GM20431 (cell line): ENCODE data around the gene ZNF575.

Experiments
- in situ Hi-C: fragments of 300-500 bp; cut with MseI, MboI; formaldehyde crosslinking; loops from one replicate; pipeline ENCODE4 v1.15.0; 2020; ENCODE audit warnings: low sequenced_read_pairs; ENCODE audit not compliant: unreplicated experiment

The ZNF575 gene, protein sequence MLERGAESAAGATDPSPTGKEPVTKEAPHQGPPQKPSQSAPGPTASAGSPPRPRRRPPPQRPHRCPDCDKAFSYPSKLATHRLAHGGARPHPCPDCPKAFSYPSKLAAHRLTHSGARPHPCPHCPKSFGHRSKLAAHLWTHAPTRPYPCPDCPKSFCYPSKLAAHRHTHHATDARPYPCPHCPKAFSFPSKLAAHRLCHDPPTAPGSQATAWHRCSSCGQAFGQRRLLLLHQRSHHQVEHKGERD

DNA sequence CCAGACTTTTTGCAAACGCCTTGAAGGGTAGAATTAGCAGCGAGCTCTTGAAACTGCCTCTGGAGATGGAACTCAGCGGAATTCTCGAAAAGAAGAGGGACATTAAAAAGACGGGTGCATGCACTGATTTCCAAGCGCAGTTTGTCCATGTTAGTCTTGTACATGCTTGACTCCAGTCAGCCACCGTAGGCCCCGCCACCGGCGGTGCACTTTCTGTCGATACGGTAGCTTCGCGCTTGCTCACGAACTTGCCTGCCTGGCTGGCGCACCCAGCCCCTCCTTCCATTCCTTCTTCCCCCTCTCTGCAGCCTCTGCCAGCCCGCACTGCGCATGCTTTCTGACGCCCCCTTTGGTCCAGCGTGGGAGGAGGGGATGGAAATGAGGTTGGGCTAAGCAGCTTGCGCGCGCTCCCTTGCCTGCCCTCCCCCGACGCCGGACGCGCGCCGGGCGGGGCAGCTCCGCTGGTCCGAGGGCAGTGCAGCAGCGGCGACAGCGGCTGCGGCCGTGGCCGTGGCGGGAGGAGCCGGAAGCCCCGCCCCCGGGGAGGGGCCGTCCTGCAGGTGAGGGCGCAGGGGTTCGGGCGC lies at the start of gene ZNF575:
ZNF575 (plus strand) TSS at position 227 of the 584 bp plus-strand sequence. CDS start 1,235 bp downstream, outside the sequence.
- in situ Hi-C loops: no loop called here

- in situ Hi-C loops: no loop called here
Measured at GRCh38 chr19:43483281-43483680, 49.7 kb upstream of the ZNF575 start.

GRCh38 chr19:43485951-43486350 lies 47.0 kb upstream of the ZNF575 start:
- in situ Hi-C loops: no loop called here

DNA sequence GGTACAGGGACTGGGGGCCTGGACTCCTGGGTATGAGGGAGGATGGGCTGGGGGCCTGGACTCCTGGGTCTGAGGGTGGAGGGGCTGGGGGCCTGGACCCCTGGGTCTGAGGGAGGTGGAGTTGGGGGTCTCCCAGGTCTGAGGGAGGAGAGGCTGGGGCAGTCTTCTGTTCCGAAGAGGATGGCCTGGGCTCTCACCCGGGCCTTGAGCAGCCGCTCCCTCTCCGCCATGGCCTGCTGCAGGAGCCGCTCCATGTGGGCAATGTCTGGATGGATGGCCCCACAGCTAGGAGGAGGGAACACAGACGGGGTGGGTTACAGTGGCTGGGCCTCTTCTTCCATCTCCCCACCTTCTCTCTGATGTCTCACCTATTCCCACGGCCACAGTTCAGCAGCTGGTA lies 46.6 kb upstream of the ZNF575 start:
- in situ Hi-C loops: no loop called here

DNA sequence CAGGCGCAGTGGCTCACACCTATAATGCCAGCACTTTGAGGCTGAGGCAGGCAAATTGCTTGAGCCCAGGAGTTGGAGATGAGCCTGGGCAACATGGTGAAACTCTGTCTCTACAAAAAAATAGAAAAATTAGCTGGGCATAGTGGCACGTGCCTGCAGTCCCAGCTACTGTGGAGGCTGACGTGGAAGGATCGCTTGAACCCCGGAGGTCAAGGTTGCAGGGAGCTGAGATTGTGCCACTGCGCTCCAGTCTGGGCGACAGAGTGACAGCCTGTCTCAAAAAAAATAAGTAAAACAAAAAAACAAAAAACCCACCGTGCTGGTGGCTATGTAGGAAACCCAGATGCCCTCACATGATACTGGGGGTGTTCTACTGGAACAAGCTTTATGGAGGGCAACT lies 44.8 kb upstream of the ZNF575 start:
- in situ Hi-C loops: no loop called here

DNA sequence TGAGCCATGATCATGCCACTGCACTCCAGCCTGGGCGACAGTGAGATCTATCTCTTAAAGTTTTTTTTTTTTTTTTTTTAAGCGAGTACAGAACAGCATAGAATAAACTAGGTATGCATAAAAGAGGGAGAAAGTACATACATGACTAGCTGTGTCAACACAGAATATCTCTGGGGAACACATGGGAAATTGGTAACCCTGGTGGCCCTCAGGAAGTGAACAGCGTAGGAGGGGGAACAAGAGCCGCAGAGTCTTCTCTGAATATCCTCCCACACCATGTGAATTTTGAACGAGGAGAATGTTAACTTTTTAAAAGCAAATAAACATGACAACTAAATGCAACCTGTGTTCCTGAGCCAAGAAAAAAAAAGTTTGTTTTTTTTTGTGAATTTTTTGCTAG lies 43.7 kb upstream of the ZNF575 start:
- in situ Hi-C loops: no loop called here

GRCh38 chr19:43489979-43490599 lies 42.9 kb upstream of the ZNF575 start:
- in situ Hi-C loops: no loop called here

GRCh38 chr19:43490759-43491158 lies 42.2 kb upstream of the ZNF575 start:
- in situ Hi-C loops: no loop called here

GRCh38 chr19:43495082-43495481 lies 37.9 kb upstream of the ZNF575 start:
- in situ Hi-C loops: no loop called here

- in situ Hi-C loops: no loop called here
Measured at GRCh38 chr19:43496960-43497359, 36.0 kb upstream of the ZNF575 start.

GRCh38 chr19:43498233-43498842 lies 34.6 kb upstream of the ZNF575 start:
- in situ Hi-C loops: no loop called here

DNA sequence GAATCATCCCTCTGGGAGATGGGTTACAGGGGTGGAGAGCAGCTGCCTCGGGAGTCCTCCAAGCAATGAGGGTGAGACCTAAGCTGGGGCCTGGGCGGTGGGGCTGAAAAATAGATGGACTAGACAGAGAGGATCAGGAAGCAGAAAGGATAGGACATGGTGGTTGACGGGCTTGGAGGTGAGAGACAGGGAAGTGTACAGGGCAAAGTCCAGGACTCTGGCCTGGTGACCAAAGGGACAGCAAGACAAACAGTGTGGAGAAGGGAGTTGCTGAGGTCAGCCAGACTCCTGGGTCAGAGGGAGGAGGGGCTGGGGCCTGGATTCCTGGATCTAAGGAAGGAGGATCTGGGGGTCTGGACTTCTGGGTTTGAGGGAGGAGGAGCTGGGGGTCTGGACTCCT lies 33.9 kb upstream of the ZNF575 start:
- in situ Hi-C loops: no loop called here

DNA sequence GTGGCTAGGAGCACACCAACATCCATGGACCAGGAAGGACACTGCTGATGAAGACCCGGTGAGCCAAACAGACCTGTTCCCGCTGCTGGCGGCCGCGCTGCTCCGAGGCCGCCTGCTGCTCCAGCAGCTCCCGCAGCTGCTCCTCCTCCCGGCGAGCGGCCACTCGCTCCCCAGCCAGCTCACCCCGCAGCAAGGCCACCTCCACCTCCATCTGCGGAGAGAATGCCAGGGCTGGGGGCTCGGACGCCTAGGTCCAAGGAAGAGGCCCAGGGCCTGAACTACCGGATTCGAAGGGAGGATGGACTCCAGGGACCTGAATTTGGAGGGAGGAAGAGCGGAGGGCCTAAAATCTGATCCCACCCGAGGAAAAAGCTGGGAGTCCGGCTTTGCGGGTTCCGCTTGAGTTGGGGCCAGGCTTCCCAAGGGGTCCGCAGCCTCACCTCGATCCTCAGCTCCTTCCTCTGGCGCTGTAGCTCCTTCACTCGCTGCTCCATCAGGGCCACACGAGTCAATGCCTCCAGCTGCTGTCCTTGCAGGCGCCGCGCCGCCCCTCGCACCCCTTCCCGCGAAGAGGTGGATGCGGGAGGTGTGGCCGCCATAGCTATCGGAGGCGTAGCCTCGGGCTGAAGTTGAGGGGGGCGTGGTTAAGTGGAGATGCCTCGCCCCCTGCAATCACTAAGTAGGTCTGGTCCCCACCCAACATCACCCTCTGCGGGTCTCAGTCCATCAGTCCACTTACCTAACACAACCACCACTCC lies 31.1 kb upstream of the ZNF575 start:
- in situ Hi-C loops: no loop called here

- in situ Hi-C loops: no loop called here
Measured at GRCh38 chr19:43502419-43502976, 30.5 kb upstream of the ZNF575 start.

- in situ Hi-C loops: no loop called here
Measured at GRCh38 chr19:43503501-43504425, 29.2 kb upstream of the ZNF575 start.

DNA sequence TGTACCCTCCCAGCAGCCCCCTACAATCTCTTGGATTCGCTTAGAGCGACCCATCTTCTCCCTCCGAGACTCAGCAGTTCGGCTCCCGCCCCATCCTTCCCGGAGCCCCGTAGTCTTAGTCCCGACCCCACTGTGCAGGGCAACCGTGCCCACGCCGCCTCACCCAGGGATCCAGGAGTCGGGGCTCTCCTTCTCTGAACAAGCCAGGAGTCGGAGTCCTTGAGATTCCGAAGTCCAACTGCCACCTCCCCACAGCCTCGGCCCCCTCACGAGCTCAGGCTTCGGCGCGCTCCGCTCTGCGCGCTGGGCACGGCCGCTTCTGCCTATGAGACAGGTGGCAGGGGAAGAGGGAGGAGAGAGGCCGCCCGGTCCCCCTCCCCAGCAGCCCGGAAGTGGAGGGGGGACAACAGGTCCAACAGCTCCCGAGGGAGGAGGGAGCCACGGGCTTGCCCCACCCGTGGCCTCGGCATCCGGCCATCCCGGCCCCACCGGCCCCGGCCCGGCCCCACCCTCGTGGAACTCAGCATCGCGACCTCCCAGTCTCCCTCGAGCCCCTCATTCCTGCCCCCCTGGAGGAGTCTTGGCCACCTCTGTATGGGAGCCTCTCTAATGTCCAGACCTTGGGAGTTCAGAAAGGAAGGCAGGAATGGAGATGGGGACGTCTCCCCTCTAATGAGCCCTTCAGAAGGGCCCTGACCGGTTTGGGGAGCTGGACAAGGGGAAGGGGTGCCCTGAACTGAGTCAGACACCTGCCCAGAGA lies 28.4 kb upstream of the ZNF575 start, which contains the start of gene PHLDB3:
PHLDB3 (minus strand) TSS at position 321 of the 760 bp plus-strand sequence. CDS start 628 bp downstream, outside the sequence.
- in situ Hi-C loops: no loop called here

GRCh38 chr19:43505186-43505456 lies 27.9 kb upstream of the ZNF575 start:
- in situ Hi-C loops: no loop called here

- in situ Hi-C loops: no loop called here
Measured at GRCh38 chr19:43505941-43506340, 27.0 kb upstream of the ZNF575 start.

GRCh38 chr19:43506629-43507028 lies 26.4 kb upstream of the ZNF575 start:
- in situ Hi-C loops: no loop called here
